GM18870 (cell line): ENCODE measurements around the gene IPO11.
A peak's percentile ranks its signal among the peaks of the same experiment; 100 is the strongest.

Source experiments
- ATAC-seq: cut with Tn5 transposase; IDR thresholded peaks from one replicate; pipeline ENCODE4 v1.9.1; 2021; ENCODE audit warnings: moderate library complexity; ENCODE audit not compliant: unreplicated experiment

The IPO11 gene

DNA sequence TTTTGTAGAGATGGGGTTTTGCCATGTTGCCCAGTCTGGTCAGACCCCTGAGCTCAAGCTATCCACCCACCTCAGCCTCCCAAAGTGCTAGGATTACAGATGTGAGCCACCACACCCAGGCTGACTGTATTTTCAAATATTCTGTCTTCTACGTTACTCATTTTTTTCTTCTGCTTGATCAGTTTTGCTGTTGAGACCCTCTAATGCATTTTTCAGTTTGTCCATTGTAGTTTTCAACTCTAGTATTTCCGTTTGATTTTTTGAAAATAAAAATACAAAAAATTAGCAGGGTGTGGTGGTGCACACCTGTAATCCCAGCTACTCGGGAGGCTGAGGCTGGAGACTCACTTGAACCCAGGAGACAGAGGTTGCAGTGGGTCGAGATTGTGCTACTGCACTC, 155.6 kb downstream of the IPO11 start:
- no peak for ATAC-seq

DNA sequence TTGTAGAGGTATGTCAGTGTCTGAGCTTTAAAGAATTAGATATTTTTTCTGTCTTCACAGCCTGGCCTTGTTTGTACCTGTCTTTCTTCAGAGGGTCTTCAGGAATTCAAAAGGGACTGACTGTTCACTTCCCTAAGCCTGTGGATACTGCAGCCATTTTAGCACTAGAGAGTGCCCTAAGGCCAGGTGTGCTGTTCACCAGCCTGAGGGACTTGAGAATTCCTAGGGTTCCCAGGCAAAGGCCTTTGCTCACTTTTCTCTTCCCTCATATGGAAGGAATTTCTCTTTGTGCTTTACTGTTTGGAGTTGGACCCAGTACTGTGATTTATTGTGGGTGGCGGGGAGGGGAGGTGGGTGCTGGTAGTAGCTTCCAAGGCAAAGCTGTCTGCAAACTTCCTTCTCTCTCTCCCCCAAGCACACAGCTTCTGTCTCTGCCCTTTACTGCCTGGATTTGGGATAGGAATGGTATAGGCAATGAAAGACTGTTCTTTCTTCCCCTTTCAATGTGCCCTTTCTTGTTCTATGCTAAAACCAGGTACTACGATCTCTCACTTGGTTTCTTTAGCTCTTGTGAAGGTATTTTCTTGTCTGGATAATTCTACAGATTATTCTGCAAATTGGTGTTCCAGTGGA, 156.4 kb downstream of the IPO11 start:
- no peak for ATAC-seq

DNA sequence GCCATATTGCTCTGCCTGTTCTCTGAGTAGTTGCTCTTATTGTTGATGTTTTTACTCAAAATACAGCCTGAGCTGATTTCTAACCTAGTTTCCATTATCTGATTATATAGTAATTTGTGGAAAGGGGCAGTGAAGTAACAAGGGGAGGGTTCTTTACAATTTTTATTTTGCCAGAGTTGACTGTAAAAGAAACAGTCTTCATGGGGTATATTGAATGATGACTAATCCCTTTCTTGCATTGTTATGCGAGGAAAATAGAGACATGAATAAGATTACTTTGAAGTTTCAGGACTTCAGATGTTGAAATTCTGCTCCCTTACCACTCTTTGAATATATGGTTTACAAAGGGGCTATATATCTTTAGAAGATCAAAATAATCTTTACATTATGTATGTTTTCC, 156.9 kb downstream of the IPO11 start:
- no peak for ATAC-seq

DNA sequence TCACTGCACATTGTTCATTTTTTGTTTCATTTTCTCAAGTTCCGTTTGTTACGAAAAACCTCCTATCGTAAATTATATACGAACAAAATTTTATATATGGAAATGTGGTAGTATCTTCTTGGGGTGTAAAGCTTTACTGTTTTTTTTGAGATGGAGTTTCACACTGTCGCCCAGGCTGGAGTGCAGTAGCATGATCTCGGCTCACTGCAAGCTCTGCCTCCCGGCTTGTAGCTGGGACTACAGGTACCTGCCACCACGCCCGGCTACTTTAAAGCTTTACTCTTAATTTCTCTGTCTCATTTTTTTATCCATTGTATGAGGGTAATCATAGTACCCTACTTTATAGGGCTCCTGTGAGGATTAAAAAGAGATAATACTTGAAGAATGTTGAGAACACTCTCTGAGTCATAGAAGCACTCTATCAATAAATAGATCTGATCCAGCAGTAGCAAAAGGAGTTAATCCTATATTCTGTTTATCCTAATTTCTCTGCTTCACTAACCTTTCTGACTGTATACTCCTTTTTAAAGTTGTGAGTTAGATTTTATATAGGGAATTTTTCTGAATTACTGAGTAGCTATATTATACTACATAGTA, 160.5 kb downstream of the IPO11 start:
- ATAC-seq = no peak

DNA sequence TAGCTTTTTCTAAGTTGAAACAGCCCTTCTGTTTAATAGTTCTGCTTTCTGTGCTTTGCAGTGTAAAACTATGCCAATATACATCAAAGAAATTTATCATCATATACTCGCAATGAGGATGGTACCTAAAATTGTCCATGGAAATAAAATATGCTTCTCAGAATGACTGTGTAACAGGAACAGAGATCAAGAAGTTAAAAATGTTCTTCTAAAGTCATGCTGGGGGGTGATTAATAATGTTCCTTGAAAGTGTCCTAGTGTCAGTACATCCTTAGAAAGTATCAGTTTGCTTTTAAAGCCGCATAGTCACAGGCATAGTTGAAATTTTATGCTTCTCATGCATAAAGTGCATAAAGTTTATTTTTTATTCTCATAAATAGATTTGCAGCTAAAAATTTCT, 162.0 kb downstream of the IPO11 start:
- ATAC-seq = peak; percentile 62

DNA sequence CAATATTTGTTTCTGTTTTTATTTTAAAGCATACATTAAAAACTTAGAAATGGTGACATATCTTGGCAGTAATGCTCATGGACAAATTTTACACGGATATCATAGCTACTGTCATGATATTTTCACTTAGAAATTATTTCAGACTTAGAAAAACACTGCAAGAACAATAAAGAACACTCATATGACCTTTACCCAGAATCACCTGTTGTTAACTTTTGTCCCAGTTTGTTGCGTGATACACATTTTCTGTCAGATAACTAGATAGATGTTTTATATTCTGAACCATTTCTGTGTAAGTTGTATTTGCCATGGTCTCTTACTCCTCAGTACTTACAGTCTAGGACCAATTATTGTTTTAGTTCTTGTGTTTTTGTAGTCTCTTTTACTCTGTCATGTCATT, 162.5 kb downstream of the IPO11 start:
- ATAC-seq = no peak

DNA sequence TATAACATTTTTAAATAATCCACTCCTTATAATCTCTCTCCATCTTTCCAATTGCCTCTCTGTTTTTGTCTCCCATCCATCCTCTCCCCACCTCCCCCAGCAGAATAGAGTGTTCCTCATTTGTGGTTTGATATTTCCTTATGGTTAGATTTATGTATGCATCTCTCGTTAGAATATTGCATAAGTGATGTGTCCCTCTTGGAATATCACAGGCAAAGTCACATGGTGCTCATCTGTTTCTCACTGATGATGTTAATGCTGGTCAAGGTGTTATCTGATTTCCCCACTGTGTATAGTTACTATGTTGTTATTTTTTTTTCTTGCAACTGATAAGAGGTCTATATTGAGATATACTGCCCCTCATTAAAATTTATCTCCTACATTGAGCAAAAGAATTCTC, 162.9 kb downstream of the IPO11 start:
- ATAC-seq = no peak

DNA sequence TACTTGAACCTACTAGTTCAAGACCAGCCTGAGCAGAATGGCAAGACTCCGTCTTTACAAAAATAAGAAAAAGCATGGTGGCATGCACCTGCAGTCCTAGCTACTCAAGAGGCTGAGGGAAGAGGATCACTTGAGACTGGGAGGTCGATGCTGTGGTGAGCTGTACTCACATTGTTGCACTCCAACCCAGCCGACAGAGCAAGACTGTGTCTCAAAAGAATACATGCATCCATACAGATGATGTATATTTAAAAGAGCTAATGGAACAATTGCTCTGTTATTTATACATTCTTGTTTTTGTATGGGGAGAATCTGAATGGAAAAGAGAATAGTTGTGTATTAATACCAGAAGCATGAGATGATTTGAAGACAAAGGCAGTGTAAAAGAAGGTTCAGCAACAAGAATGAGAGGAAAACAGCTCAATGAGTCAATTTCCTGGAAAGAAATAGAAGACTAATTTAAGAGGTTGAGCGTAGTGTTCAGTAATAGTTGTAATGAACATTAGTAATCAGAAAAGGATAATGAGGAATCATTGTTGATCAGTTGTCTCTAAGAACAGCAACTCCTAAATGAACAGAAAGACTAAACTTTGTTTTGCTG, 164.1 kb downstream of the IPO11 start:
- ATAC-seq = no peak

DNA sequence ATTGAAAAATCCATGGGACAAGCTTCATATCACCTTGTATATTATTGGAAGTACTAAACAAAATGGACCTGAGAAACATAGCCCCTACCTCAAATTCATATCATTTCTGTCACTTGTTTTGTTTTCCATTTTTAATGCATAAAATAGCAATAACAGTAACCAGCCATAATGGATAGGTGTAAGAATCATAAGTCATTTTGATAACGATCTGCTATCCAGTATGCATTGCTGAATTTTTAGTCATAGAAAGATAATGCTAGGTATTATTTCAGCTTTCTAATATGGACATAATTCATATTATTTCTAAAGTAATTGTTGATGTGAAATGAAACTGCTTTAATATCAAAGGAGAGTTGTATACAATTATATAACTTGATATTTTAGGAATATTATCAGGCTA, 164.9 kb downstream of the IPO11 start:
- no peak for ATAC-seq

DNA sequence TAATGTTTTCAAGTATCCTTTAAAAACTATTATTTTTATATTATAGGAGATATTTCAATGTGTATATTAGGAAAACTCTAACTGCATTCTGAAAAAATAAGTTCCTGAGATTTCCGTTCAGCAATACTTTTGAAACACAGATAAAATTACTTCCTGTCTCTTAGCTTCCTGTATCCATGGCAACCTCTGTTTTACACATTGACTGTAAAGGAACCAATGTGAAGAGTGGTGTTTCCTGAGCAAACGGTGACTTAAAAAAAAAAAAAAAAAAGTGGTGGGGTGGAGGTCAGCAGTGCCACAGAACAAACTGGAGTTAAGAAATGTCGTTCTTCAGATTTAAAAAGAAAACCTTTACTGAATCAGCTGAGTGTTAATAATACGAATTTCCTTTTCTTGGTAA, 166.0 kb downstream of the IPO11 start, which contains the start of gene LRRC70:
Gene LRRC70, plus strand, starts transcription at position 280 of the 400 bp plus-strand sequence. CDS start 620 bp downstream, outside the sequence.
- ATAC-seq = peak; percentile 87

DNA sequence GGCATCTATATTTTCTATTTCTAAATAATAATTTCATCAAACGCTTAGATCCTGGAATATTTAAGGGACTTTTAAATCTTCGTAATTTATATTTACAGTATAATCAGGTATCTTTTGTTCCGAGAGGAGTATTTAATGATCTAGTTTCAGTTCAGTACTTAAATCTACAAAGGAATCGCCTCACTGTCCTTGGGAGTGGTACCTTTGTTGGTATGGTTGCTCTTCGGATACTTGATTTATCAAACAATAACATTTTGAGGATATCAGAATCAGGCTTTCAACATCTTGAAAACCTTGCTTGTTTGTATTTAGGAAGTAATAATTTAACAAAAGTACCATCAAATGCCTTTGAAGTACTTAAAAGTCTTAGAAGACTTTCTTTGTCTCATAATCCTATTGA, 167.2 kb downstream of the IPO11 start:
- no peak for ATAC-seq

DNA sequence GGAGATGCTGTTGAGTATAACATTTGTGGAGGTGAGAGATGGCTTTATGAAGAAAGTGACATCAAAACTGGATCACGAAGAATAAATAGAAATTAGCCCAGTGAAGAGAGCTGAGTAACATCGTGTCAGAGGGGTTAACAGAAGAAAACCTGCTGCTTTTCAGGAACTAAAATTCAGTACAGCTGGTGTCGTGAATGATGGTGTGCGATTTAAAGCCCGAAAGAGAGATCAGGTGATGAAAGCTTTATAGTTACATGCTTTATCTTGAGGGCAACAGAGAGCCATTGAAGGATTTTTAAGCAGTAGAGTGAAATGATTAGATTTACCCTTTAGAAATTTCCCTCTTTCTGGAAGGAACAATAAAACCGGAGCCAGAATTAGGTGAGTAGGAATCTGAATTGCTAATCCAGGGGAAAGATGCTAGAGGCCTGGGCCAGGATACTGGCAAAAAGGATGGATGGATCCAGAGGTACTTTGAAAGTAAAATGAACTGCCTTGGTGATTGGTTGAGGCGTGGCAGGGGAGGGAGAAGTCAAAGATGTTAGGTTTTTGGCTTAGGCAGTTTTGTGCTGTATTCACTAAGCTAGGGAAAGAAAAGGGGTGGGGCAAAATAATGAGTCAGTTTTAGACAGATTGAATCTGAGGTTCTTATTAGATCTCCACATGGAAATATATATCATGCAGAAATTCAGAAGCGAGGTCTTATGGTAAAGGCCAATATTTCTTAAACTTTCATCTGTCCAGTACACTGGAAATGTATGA, 169.5 kb downstream of the IPO11 start:
- ATAC-seq = no peak

DNA sequence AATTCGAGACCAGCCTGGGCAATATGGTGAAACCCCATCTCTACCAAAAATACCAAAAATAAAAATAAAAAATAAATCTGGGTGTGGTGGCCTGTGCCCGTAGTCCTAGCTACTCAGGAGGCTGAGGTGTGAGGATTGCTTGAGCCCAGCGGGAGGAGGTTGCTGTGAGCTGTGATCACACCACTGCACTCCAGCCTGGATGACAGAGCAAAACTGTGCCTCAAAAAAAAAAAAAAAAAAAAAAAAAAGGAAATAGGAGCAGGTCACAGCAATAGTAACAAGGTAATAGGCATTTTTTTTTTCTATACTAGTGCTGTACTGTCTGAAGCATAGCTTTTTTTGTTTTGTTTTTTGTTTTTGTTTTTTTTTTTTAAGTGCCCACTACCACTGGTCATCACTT, 171.8 kb downstream of the IPO11 start:
- no peak for ATAC-seq

DNA sequence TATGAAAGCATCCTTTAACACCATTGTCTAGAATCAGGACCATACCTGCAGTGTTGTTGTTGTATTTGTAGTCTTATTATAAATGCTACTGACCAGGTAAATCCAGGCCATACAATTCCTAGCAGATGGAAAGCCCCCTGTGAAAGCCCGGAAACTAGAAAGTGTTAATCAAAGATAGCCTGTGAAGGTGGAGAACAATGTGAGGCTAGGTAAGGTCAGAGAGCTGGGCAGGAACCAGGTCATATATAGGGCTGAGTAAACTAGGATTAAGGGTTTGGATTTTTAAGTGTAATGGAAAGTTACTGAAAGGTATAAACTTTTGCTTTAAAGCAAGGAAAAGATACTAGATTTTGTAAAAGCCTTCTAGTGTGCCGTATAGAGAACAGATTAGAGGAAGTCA, 172.7 kb downstream of the IPO11 start:
- no peak for ATAC-seq

DNA sequence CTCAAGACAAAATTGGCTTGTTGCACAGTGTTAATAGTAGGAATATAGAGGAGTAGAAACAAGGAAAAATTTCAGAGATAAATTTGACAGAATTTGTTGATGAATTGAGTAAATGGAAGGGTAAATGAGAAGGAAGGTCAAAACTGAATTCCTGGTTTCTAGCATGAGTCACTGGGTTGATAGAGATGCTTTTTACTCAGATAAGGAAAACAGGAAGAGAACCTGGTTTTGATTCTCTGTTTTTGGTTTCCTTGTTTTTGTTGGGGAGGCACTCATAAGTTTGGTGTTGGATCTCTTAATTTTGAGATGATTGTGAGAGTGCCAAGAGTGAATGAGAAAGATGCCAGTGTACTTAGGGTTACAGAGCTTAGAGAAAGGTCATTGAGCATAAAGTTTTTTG, 173.2 kb downstream of the IPO11 start:
- no peak for ATAC-seq

DNA sequence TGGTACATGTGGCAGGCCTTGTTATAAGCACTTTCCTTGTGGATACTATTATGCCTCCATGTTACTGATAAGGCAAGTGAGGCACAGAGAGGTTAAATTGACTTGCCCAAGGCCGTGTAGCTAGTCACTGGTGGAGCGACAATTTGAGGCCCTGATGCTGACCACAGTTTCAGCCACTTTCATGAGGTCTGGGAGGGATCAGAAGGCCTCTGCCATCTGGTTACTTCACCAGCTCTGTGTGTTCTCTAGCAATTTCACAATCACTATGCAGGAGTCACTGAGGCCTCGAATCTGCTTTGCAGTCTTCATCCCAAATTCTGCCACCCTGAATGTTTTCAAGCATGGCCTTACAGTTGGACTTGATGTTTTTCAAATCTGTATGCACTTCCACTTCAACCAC, 175.2 kb downstream of the IPO11 start:
- no peak for ATAC-seq

DNA sequence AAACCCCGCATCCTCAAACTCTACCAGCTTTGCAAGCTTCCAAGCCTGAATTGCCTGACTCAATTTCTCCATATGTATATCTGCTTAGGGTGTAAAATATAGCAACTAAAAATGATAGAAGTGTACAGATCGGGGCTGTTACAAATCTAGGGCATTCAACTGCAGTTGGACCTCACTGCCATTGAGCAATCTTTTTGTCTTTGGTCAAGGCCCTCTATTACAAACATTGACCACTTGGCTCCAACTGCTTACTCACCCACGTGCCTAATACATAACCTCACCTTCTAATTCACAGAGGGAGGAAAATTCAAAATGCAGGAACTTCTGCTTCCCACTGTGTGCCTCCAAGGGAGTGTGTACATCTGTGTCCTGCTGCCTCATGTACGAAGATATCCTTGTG, 176.1 kb downstream of the IPO11 start:
- no peak for ATAC-seq

DNA sequence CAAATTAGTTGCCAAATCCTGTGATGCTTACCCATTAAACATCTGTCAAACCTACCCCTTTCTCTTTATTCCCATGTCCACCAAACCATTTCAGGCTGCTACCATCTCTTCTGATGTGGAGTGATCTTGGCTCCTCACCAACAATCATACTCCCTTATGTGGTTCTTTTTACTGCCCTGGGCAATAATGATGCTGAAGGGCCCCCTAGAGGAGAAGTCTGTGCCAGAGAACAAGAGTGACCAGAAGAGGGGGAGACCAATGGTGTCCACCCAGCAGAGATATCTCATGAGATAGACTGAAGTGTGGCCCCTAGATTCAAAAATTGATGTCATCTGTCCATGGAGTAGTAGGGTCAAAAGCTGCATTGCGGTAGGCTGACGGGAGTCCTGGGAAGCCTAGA, 176.9 kb downstream of the IPO11 start:
- no peak for ATAC-seq

DNA sequence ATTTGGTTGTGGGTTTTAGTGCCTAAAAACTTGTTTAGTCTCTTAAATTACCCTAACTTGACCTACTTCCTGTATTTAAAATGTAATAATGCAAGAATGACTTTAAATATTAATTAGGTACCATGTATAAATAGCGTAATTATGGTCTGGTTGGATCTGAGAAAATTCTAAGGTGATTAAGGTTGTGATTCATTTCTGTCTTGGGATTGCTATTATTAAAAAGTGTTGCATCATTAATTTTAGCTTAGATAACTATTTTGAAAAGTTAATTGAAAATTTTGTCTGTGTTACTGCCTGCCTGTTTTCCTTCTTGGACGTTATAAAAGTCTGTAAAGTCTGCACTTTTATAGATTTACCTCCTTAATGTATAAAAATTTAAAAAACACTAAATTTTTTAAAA, 177.8 kb downstream of the IPO11 start:
- ATAC-seq = no peak

DNA sequence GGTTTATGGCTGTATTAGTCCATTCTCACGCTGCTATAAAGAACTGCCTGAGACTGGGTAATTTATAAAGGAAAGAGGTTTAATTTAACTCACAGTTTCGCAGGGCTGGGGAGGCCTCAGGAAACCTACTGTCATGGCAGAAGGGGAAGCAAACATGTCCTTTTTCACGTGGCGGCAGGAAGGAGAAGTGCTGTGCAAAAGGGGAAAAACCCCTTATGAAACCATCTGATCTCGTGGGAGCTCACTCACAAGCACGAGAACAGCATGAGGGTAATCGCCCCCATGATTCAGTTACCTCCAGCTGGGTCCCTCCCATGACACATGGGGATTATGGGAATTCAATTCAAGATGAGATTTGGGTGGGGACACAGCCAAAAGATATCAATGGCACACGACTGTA, 180.0 kb downstream of the IPO11 start:
- ATAC-seq = no peak

DNA sequence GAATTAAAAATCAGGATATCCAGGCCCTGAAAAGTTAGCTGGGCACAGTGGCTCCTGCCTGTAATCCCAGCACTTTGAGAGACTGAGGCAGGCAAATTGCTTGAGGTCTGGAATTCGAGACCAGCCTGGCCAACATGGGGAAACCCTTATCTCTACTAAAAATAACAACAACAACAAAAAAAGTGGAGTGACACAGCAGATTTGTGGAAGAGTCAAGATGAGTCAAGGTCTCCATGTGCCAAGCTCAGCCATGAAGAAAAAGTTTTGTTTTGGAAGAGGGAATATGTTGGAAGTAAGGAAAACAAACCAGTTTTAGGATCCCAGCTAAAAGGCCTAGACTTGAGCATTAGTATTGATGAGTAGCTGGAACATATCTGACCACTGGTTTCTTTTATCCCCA, 180.8 kb downstream of the IPO11 start:
- no peak for ATAC-seq
